ENCODE measurements around the gene ELMOD1. TPM values are rescaled to one million over a fixed set of nuclear protein-coding genes. Genes with fewer than 3 reads are reported as not detected.

Gene ELMOD1
- polyA plus RNA-seq, 3 donors from 2014 or later, result not detected

GRCh38 chr11:107695446-107695845 is 104.5 kb downstream of the ELMOD1 start:
- Mint-ChIP-seq H3K9me3 (peaks cover 0 to 3% (median 0%) of the 10 kb centered on the region in 6 donors), H3K27ac (no peak overlapping the region), H3K27me3 (ENCODE audit: low read depth in 3 of 3) (peaks cover 6 to 14% (median 10%) of the 10 kb centered on the region in 3 donors), H3K36me3 (no peaks in the 10 kb centered on the region), H3K4me3 (no peak overlapping the region), H3K4me1 (no peaks in the 10 kb centered on the region)
- DNase-seq, result no peak

GRCh38 chr11:107696140-107696539 is 105.2 kb downstream of the ELMOD1 start:
- Mint-ChIP-seq H3K27ac (no peak overlapping the region), H3K9me3 (peaks cover 0 to 3% (median 0%) of the 10 kb centered on the region in 6 donors), H3K4me1 (no peaks in the 10 kb centered on the region)

GRCh38 chr11:107697291-107697690 is 106.3 kb downstream of the ELMOD1 start:
- Mint-ChIP-seq H3K36me3 (no peaks in the 10 kb centered on the region), H3K4me1 (no peaks in the 10 kb centered on the region), H3K27ac (no peak overlapping the region), H3K4me3 (no peak overlapping the region), H3K9me3 (peaks cover 0 to under 1% (median 0%) of the 10 kb centered on the region in 6 donors), H3K27me3 (ENCODE audit: low read depth in 3 of 3) (peaks cover 2 to 8% (median 7%) of the 10 kb centered on the region in 3 donors)
- DNase-seq, result no peak

More at GRCh38 chr11:107696140-107696539, 105.2 kb downstream of the ELMOD1 start:
- Mint-ChIP-seq H3K4me3 (no peak overlapping the region), H3K27me3 (ENCODE audit: low read depth in 3 of 3) (peaks cover 8 to 10% (median 10%) of the 10 kb centered on the region in 3 donors), H3K36me3 (no peaks in the 10 kb centered on the region)
- no peak for DNase-seq

GRCh38 chr11:107699371-107700285 is 108.7 kb downstream of the ELMOD1 start:
- no peak for DNase-seq
- H3K27me3 Mint-ChIP-seq (ENCODE audit: low read depth in 3 of 3), result peaks cover 0 to 8% (median 4%) of the 10 kb centered on the region in 3 donors
- H3K27ac Mint-ChIP-seq, result no peak overlapping the region
- no peaks in the 10 kb centered on the region for H3K4me1 Mint-ChIP-seq
- no peak overlapping the region for H3K4me3 Mint-ChIP-seq
- no peaks in the 10 kb centered on the region for H3K36me3 Mint-ChIP-seq
- H3K9me3 Mint-ChIP-seq, result no peaks in the 10 kb centered on the region

GRCh38 chr11:107702109-107702660 is 111.2 kb downstream of the ELMOD1 start:
- no peak overlapping the region for H3K4me3 Mint-ChIP-seq
- no peak for DNase-seq

GRCh38 chr11:107702723-107703122 is 111.8 kb downstream of the ELMOD1 start:
- H3K27ac Mint-ChIP-seq, result no peak overlapping the region
- no peaks in the 10 kb centered on the region for H3K4me1 Mint-ChIP-seq
- no peak for DNase-seq
- H3K4me3 Mint-ChIP-seq, result no peak overlapping the region
- H3K36me3 Mint-ChIP-seq, result no peaks in the 10 kb centered on the region
- H3K27me3 Mint-ChIP-seq (ENCODE audit: low read depth in 3 of 3), result peaks cover 0 to 6% (median 3%) of the 10 kb centered on the region in 3 donors
- no peaks in the 10 kb centered on the region for H3K9me3 Mint-ChIP-seq

More at GRCh38 chr11:107702109-107702660, 111.2 kb downstream of the ELMOD1 start:
- Mint-ChIP-seq H3K9me3 (no peaks in the 10 kb centered on the region), H3K4me1 (no peaks in the 10 kb centered on the region), H3K27me3 (ENCODE audit: low read depth in 3 of 3) (peaks cover 0 to 4% (median 3%) of the 10 kb centered on the region in 3 donors), H3K36me3 (no peaks in the 10 kb centered on the region), H3K27ac (no peak overlapping the region)

GRCh38 chr11:107704451-107704850 is 113.5 kb downstream of the ELMOD1 start:
- Mint-ChIP-seq H3K4me3 (no peak overlapping the region), H3K4me1 (no peaks in the 10 kb centered on the region), H3K27me3 (ENCODE audit: low read depth in 3 of 3) (peaks cover 0 to 7% (median 3%) of the 10 kb centered on the region in 3 donors), H3K9me3 (no peaks in the 10 kb centered on the region), H3K36me3 (no peaks in the 10 kb centered on the region), H3K27ac (no peak overlapping the region)
- no peak for DNase-seq

- no peak for DNase-seq
- H3K27ac Mint-ChIP-seq, result no peak overlapping the region
- no peaks in the 10 kb centered on the region for H3K9me3 Mint-ChIP-seq
- no peak overlapping the region for H3K4me3 Mint-ChIP-seq
- peaks cover 0 to 7% (median 3%) of the 10 kb centered on the region in 3 donors for H3K27me3 Mint-ChIP-seq (ENCODE audit: low read depth in 3 of 3)
- H3K4me1 Mint-ChIP-seq, result no peaks in the 10 kb centered on the region
- H3K36me3 Mint-ChIP-seq, result no peaks in the 10 kb centered on the region
These were observed 114.1 kb downstream of the ELMOD1 start for GRCh38 chr11:107705027-107705426.

- Mint-ChIP-seq H3K36me3 (no peaks in the 10 kb centered on the region), H3K4me3 (no peak overlapping the region), H3K27ac (no peak overlapping the region), H3K9me3 (no peaks in the 10 kb centered on the region), H3K27me3 (ENCODE audit: low read depth in 3 of 3) (peaks cover 0 to 5% (median 0%) of the 10 kb centered on the region in 3 donors), H3K4me1 (no peaks in the 10 kb centered on the region)
- DNase-seq, result no peak
These were observed 115.6 kb downstream of the ELMOD1 start for GRCh38 chr11:107706531-107706930.

GRCh38 chr11:107707215-107707671 is 116.3 kb downstream of the ELMOD1 start:
- H3K9me3 Mint-ChIP-seq, result no peaks in the 10 kb centered on the region
- H3K36me3 Mint-ChIP-seq, result no peaks in the 10 kb centered on the region
- no peak overlapping the region for H3K27ac Mint-ChIP-seq
- no peak for DNase-seq
- H3K27me3 Mint-ChIP-seq (ENCODE audit: low read depth in 3 of 3), result peaks cover 0 to 5% (median 0%) of the 10 kb centered on the region in 3 donors
- no peak overlapping the region for H3K4me3 Mint-ChIP-seq
- no peaks in the 10 kb centered on the region for H3K4me1 Mint-ChIP-seq

GRCh38 chr11:107707807-107708206 is 116.9 kb downstream of the ELMOD1 start:
- peaks cover 0 to 5% (median 0%) of the 10 kb centered on the region in 3 donors for H3K27me3 Mint-ChIP-seq (ENCODE audit: low read depth in 3 of 3)
- no peak overlapping the region for H3K27ac Mint-ChIP-seq

GRCh38 chr11:107708792-107709191 is 117.8 kb downstream of the ELMOD1 start:
- Mint-ChIP-seq H3K36me3 (no peaks in the 10 kb centered on the region), H3K27me3 (ENCODE audit: low read depth in 3 of 3) (peaks cover 0 to 5% (median 0%) of the 10 kb centered on the region in 3 donors), H3K9me3 (no peaks in the 10 kb centered on the region), H3K4me3 (no peak overlapping the region), H3K4me1 (no peaks in the 10 kb centered on the region), H3K27ac (no peak overlapping the region)
- DNase-seq, result no peak

More at GRCh38 chr11:107707807-107708206, 116.9 kb downstream of the ELMOD1 start:
- Mint-ChIP-seq H3K4me1 (no peaks in the 10 kb centered on the region), H3K36me3 (no peaks in the 10 kb centered on the region), H3K4me3 (no peak overlapping the region), H3K9me3 (no peaks in the 10 kb centered on the region)
- no peak for DNase-seq

GRCh38 chr11:107710301-107710700 is 119.4 kb downstream of the ELMOD1 start:
- Mint-ChIP-seq H3K27ac (no peak overlapping the region), H3K27me3 (ENCODE audit: low read depth in 3 of 3) (peaks cover 2 to 7% (median 3%) of the 10 kb centered on the region in 3 donors), H3K4me3 (no peak overlapping the region), H3K9me3 (no peaks in the 10 kb centered on the region), H3K36me3 (no peaks in the 10 kb centered on the region), H3K4me1 (no peaks in the 10 kb centered on the region)
- no peak for DNase-seq

All from immature natural killer cell (primary cell).